LNCaP clone FGC (cell line): Measurements from ENCODE around the gene SORT1.
A peak's percentile ranks its signal among the peaks of the same experiment; 100 is the strongest.
"Not testable (repeated sequence)": the region's sequence is repeated elsewhere in the genome, so short reads cannot be mapped to it uniquely, and the experiment has no call there.

Experiments used
- DNase-seq: peaks from one replicate; pipeline ENCODE4 v3.0.0-alpha.2; 2011; ENCODE audit warnings: low read depth
- H3K4me3 ChIP-seq: 2 replicates; pipeline ENCODE4 v1.5.1; 2011; ENCODE audit warnings: mild to moderate bottlenecking, low read depth, low read length, control low read depth
- CTCF ChIP-seq: IDR thresholded peaks from 2 replicates; pipeline ENCODE4 v1.5.1; 2012; ENCODE audit warnings: mild to moderate bottlenecking; ENCODE audit not compliant: control insufficient read depth, insufficient read depth; ENCODE audit errors: extremely low read depth

The SORT1 gene

GRCh38 chr1:109312246-109312645 lies 85.5 kb downstream of the SORT1 start:
- H3K4me3 ChIP-seq: no peak overlapping the region
- DNase-seq: no peak
- no peak for TF ChIP-seq CTCF

DNA sequence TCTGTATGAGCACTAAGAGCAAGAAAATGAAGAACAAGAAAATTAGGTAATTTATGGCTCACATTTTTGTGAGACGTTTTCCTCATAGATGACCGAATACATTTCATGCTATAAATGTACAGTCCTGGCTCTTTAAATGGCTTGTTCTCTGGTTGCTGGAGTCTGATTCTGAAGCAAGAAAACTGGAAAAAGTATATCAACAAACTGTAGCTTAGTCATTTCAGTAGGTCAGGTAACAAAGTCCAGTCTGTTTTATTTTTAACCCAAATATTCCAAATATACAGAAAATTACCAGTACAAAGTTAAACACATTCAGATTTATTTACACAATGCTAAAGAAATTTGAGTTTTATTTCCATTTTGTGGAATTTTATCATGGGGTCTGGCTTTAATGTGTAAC lies 88.4 kb downstream of the SORT1 start:
- no peak overlapping the region for H3K4me3 ChIP-seq
- DNase-seq: no peak
- TF ChIP-seq CTCF: no peak

DNA sequence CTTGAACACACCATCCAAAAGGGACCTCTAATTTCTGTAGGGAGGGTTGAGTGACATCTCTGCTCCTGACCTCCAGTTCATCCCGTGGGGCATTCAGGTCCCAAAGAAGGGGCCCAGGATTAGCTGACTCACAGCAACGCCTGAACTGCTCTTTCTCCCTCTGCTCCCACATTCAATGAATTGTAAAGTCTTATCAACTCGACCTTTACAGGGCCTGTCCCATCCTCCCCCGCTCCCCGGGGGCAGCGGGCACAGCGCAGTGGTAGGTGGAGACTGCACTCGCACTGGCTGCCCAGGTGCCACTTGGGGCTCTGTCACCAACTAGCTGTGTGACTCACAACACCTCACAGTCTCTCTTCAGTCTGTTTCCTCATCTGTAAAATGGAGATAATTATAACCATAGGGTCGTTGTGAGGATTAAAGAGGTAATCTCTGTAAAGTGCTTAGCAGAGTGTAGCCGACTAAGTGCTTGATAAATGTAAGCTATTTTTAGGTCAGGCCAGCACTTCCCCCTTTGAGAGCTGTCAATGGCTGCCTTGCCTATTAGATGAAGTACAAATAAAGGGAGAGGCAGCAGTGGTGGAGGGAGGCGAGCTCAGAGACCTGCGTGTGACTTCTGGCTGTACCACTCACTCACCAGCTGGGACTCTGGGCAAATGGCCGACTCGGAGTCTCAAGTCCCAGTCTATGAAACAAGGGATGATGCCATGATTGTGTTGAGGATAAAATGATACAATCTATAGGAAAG lies 90.3 kb downstream of the SORT1 start:
- no peak for TF ChIP-seq CTCF
- no peak overlapping the region for H3K4me3 ChIP-seq
- DNase-seq: peak; percentile 98

GRCh38 chr1:109306832-109307273 lies 90.9 kb downstream of the SORT1 start, which contains the start of gene MYBPHL:
Gene MYBPHL, minus strand, starts transcription at chr1:109307011. Its CDS starts 20 bp downstream, at chr1:109306991.
- no peak for TF ChIP-seq CTCF
- H3K4me3 ChIP-seq: no peak within 1 kb of the TSS
- DNase-seq: no peak

DNA sequence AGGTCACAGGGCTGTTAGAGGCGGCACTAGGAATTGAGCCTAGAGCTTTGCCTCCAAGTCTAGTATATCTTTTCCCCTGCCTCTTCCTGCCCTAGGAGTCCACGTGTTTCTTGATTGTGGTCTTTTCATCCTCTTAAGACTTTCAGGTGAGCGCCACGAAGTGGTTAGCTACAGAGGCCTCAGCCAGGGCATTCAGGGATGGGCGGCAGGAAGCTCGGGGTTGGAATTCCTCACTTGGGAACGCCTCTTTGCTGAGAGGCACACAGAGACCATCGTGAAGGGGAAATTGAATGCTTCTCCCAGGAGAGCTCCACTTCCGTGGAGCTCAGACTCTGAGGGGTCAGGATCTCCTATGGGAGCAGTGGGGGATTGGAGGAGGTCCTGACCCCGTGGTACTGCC lies 91.7 kb downstream of the SORT1 start:
- not testable (repeated sequence) for DNase-seq, H3K4me3 ChIP-seq

- no peak for TF ChIP-seq CTCF
- no peak overlapping the region for H3K4me3 ChIP-seq
- no peak for DNase-seq
Measured at GRCh38 chr1:109304226-109304920, 93.3 kb downstream of the SORT1 start.

- DNase-seq: no peak
- no peak overlapping the region for H3K4me3 ChIP-seq
- TF ChIP-seq CTCF: no peak
Measured at GRCh38 chr1:109301874-109302273, 95.8 kb downstream of the SORT1 start.
